BLaER1 (cell line): Measurements from ENCODE around the gene PCSK9.

Experiments used
- H3K27ac ChIP-seq: shearing (Covaris generic); formaldehyde crosslinking; 2 replicates; pipeline ENCODE4 v1.8.1; 2022
- H3K27me3 ChIP-seq: shearing (Covaris generic); formaldehyde crosslinking; 2 replicates; pipeline ENCODE4 v1.8.1; 2022
- H3K36me3 ChIP-seq: shearing (Covaris generic); formaldehyde crosslinking; 2 replicates; pipeline ENCODE4 v1.8.1; 2022
- H3K4me1 ChIP-seq: shearing (Covaris generic); formaldehyde crosslinking; 2 replicates; pipeline ENCODE4 v1.8.1; 2022
- H3K4me2 ChIP-seq: shearing (Covaris generic); formaldehyde crosslinking; 2 replicates; pipeline ENCODE4 v1.8.1; 2022
- H3K4me3 ChIP-seq: shearing (Covaris generic); formaldehyde crosslinking; 2 replicates; pipeline ENCODE4 v1.8.1; 2022
- H3K9ac ChIP-seq: shearing (Covaris generic); formaldehyde crosslinking; 2 replicates; pipeline ENCODE4 v1.8.1; 2022
- H3K9me3 ChIP-seq: shearing (Covaris generic); formaldehyde crosslinking; 2 replicates; pipeline ENCODE4 v1.8.1; 2022
- H4K20me1 ChIP-seq: shearing (Covaris generic); formaldehyde crosslinking; 2 replicates; pipeline ENCODE4 v1.8.1; 2022
- Cebpa-rat ChIP-seq: shearing (Covaris generic); IDR thresholded peaks from 2 replicates; pipeline ENCODE4 v1.8.1; 2022

Gene PCSK9

GRCh38 chr1:55033265-55033614 is 6.1 kb upstream of the PCSK9 start:
- TF ChIP-seq Cebpa-rat = no peak
- Histone ChIP-seq H3K27ac (no peak overlapping the region), H3K9ac (no peak overlapping the region), H4K20me1 (no peaks in the 10 kb centered on the region), H3K4me3 (no peak overlapping the region), H3K4me1 (no peaks in the 10 kb centered on the region), H3K9me3 (0 out of 2 replicates have a peak, but pooled peaks cover 3% of the 10 kb centered on the region), H3K4me2 (no peak overlapping the region), H3K27me3 (no peaks in the 10 kb centered on the region), H3K36me3 (no peaks in the 10 kb centered on the region)

GRCh38 chr1:55034476-55035133 is 4.7 kb upstream of the PCSK9 start:
- H4K20me1 ChIP-seq = no peaks in the 10 kb centered on the region
- no peak overlapping the region for H3K4me2 ChIP-seq
- no peak for TF ChIP-seq Cebpa-rat
- no peak overlapping the region for H3K9ac ChIP-seq
- H3K4me3 ChIP-seq = no peak overlapping the region
- no peaks in the 10 kb centered on the region for H3K4me1 ChIP-seq
- H3K27ac ChIP-seq = no peak overlapping the region
- no peaks in the 10 kb centered on the region for H3K36me3 ChIP-seq
- H3K27me3 ChIP-seq = no peaks in the 10 kb centered on the region
- H3K9me3 ChIP-seq = 0 out of 2 replicates have a peak, but pooled peaks cover 3% of the 10 kb centered on the region

- H3K4me2 ChIP-seq = no peak overlapping the region
- no peaks in the 10 kb centered on the region for H3K27me3 ChIP-seq
- TF ChIP-seq Cebpa-rat = no peak
- no peaks in the 10 kb centered on the region for H3K4me1 ChIP-seq
- H4K20me1 ChIP-seq = no peaks in the 10 kb centered on the region
- no peak overlapping the region for H3K4me3 ChIP-seq
- H3K27ac ChIP-seq = no peak overlapping the region
- no peak overlapping the region for H3K9ac ChIP-seq
- 0 out of 2 replicates have a peak, but pooled peaks cover 3% of the 10 kb centered on the region for H3K9me3 ChIP-seq
- no peaks in the 10 kb centered on the region for H3K36me3 ChIP-seq
Observed at GRCh38 chr1:55035904-55036303, 3.4 kb upstream of the PCSK9 start.

- no peak overlapping the region for H3K9ac ChIP-seq
- no peaks in the 10 kb centered on the region for H3K27me3 ChIP-seq
- no peaks in the 10 kb centered on the region for H3K4me1 ChIP-seq
- H3K9me3 ChIP-seq = 0 out of 2 replicates have a peak, but pooled peaks cover 3% of the 10 kb centered on the region
- H3K27ac ChIP-seq = no peak overlapping the region
- no peak overlapping the region for H3K4me3 ChIP-seq
- TF ChIP-seq Cebpa-rat = no peak
- H4K20me1 ChIP-seq = no peaks in the 10 kb centered on the region
- H3K36me3 ChIP-seq = no peaks in the 10 kb centered on the region
- H3K4me2 ChIP-seq = no peak overlapping the region
Observed at GRCh38 chr1:55037733-55038551, 1.4 kb upstream of the PCSK9 start.

GRCh38 chr1:55038552-55038838 is 853 bp upstream of the PCSK9 start:
- Histone ChIP-seq H3K4me3 (no peak overlapping the region), H3K9ac (no peak overlapping the region), H3K36me3 (no peaks in the 10 kb centered on the region), H3K4me2 (no peak overlapping the region), H3K4me1 (no peaks in the 10 kb centered on the region), H3K27ac (no peak overlapping the region), H4K20me1 (no peaks in the 10 kb centered on the region), H3K27me3 (no peaks in the 10 kb centered on the region), H3K9me3 (no peaks in the 10 kb centered on the region)
- TF ChIP-seq Cebpa-rat = no peak

GRCh38 chr1:55038974-55039341 is 390 bp upstream of the PCSK9 start:
- Histone ChIP-seq H3K9ac (no peak overlapping the region), H3K4me2 (no peak overlapping the region), H3K4me1 (no peaks in the 10 kb centered on the region), H3K4me3 (no peak overlapping the region), H3K36me3 (no peaks in the 10 kb centered on the region), H3K27me3 (no peaks in the 10 kb centered on the region), H3K9me3 (no peaks in the 10 kb centered on the region), H4K20me1 (no peaks in the 10 kb centered on the region), H3K27ac (no peak overlapping the region)
- TF ChIP-seq Cebpa-rat = no peak

GRCh38 chr1:55040083-55040932 is 960 bp downstream of the PCSK9 start:
- no peak overlapping the region for H3K4me2 ChIP-seq
- H3K9me3 ChIP-seq = no peaks in the 10 kb centered on the region
- no peaks in the 10 kb centered on the region for H3K27me3 ChIP-seq
- H3K9ac ChIP-seq = no peak overlapping the region
- H3K4me1 ChIP-seq = no peaks in the 10 kb centered on the region
- no peak overlapping the region for H3K4me3 ChIP-seq
- no peak for TF ChIP-seq Cebpa-rat
- H4K20me1 ChIP-seq = no peaks in the 10 kb centered on the region
- H3K36me3 ChIP-seq = no peaks in the 10 kb centered on the region
- H3K27ac ChIP-seq = no peak overlapping the region

- no peak overlapping the region for H3K4me2 ChIP-seq
- no peaks in the 10 kb centered on the region for H3K9me3 ChIP-seq
- TF ChIP-seq Cebpa-rat = no peak
- H3K27ac ChIP-seq = no peak overlapping the region
- no peaks in the 10 kb centered on the region for H3K27me3 ChIP-seq
- H3K9ac ChIP-seq = no peak overlapping the region
- H4K20me1 ChIP-seq = no peaks in the 10 kb centered on the region
- no peaks in the 10 kb centered on the region for H3K36me3 ChIP-seq
- H3K4me1 ChIP-seq = no peaks in the 10 kb centered on the region
- H3K4me3 ChIP-seq = no peak overlapping the region
Observed at GRCh38 chr1:55040933-55041494, 1.7 kb downstream of the PCSK9 start.

GRCh38 chr1:55041613-55042012 is 2.3 kb downstream of the PCSK9 start:
- Histone ChIP-seq H4K20me1 (no peaks in the 10 kb centered on the region), H3K4me2 (no peak overlapping the region), H3K36me3 (no peaks in the 10 kb centered on the region), H3K9ac (no peak overlapping the region), H3K27me3 (no peaks in the 10 kb centered on the region), H3K27ac (no peak overlapping the region), H3K9me3 (no peaks in the 10 kb centered on the region), H3K4me3 (no peak overlapping the region), H3K4me1 (no peaks in the 10 kb centered on the region)
- TF ChIP-seq Cebpa-rat = no peak

- Histone ChIP-seq H3K9me3 (no peaks in the 10 kb centered on the region), H4K20me1 (no peaks in the 10 kb centered on the region), H3K4me3 (no peak overlapping the region), H3K27me3 (no peaks in the 10 kb centered on the region), H3K4me1 (no peaks in the 10 kb centered on the region), H3K36me3 (no peaks in the 10 kb centered on the region), H3K27ac (no peak overlapping the region), H3K9ac (no peak overlapping the region), H3K4me2 (no peak overlapping the region)
- no peak for TF ChIP-seq Cebpa-rat
Observed at GRCh38 chr1:55043011-55043410, 3.7 kb downstream of the PCSK9 start.
